HepG2 (cell line): ENCODE measurements around the gene PLXNB2. TPM values are rescaled to one million over a fixed set of nuclear protein-coding genes. Genes with fewer than 3 reads are reported as not detected.

Experiments used
- CBX5 ChIP-seq: sonication (generic); formaldehyde crosslinking; IDR thresholded peaks from 2 replicates; pipeline ENCODE4 v1.4.0; 2020; ENCODE audit warnings: missing genetic modification reagents, borderline replicate concordance
- NFKB2 ChIP-seq: sonication (generic); formaldehyde crosslinking; IDR thresholded peaks from 2 replicates; pipeline ENCODE4 v1.4.0; 2020; ENCODE audit warnings: missing genetic modification reagents, borderline replicate concordance
- ZNF318 ChIP-seq: sonication (generic); formaldehyde crosslinking; IDR thresholded peaks from 2 replicates; pipeline ENCODE4 v1.4.0; 2020; ENCODE audit warnings: mild to moderate bottlenecking, missing genetic modification reagents
- ZNF543 ChIP-seq: sonication (generic); formaldehyde crosslinking; IDR thresholded peaks from 2 replicates; pipeline ENCODE4 v1.4.0; 2020; ENCODE audit warnings: mild to moderate bottlenecking, missing genetic modification reagents
- ZNF788 ChIP-seq: sonication (generic); formaldehyde crosslinking; IDR thresholded peaks from 2 replicates; pipeline ENCODE4 v1.5.0; 2020; ENCODE audit warnings: mild to moderate bottlenecking, missing genetic modification reagents, borderline replicate concordance
- ZNF878 ChIP-seq: sonication (generic); formaldehyde crosslinking; IDR thresholded peaks from 2 replicates; pipeline ENCODE4 v1.8.1; 2023; ENCODE audit warnings: mild to moderate bottlenecking, missing genetic modification reagents, moderate library complexity
- polyA plus RNA-seq, 8 experiments: library from polyadenylated mRNA; depleted of rRNA in 3 of 8; stranded (reverse) in 7 of 8; unstranded in 1 of 8; fragments of >200 nt; fragmentation: Illumina TruSeq in 4 of 8; extraction: Trizol in 4 of 8; gene quantifications; 2 replicates each; pipeline versions ENCODE4 v1.2.1 to v1.2.3, GENCODE V29; 2011 to 2016; ENCODE audit warnings: low read depth in 4 of 8, missing spikeins in 1 of 8, mixed read lengths in 1 of 8; ENCODE audit not compliant: insufficient read depth in 1 of 8
- total RNA-seq, 5 experiments: library from RNA; depleted of rRNA; stranded (reverse); fragments of >200 nt; fragmentation: Illumina TruSeq; extraction: Trizol; gene quantifications; 2 replicates each; pipeline ENCODE4 v1.2.3, GENCODE V29; 2016; ENCODE audit warnings: low read depth in 1 of 5

Gene PLXNB2
- total and polyA plus RNA-seq, 2 of the 13 experiments (the other 11 are each of a cell fraction or from before 2014, with no cell fraction given), result 32.6 to 68.9 TPM

GRCh38 chr22:50252082-50253045 lies 55.1 kb downstream of the PLXNB2 start (continued):
- TF ChIP-seq ZNF788, result 0 out of 2 replicates have a peak, but pooled peaks have one; percentile 28
- no peak for TF ChIP-seq CBX5
- peak; percentile 5; the same call in 1 of the 2 replicates for TF ChIP-seq ZNF543 (CRISPR knock-in tag)
- TF ChIP-seq ZNF878 (CRISPR knock-in tag), result no peak
- peak; percentile 26; the same call in 1 of the 2 replicates for TF ChIP-seq NFKB2
- TF ChIP-seq ZNF318 (CRISPR knock-in tag), result no peak
- TF ChIP-seq, all 625 proteins: peak for 37
